GM21381 (cell line): ENCODE measurements around the gene RAB5B.
"Not testable (repeated sequence)": the region's sequence is repeated elsewhere in the genome, so short reads cannot be mapped to it uniquely, and the experiment has no call there.

Source experiments
- ATAC-seq: cut with Tn5 transposase; IDR thresholded peaks from one replicate; pipeline ENCODE4 v1.9.1; 2021; ENCODE audit warnings: mild to moderate bottlenecking, moderate library complexity; ENCODE audit not compliant: unreplicated experiment

Gene RAB5B

DNA sequence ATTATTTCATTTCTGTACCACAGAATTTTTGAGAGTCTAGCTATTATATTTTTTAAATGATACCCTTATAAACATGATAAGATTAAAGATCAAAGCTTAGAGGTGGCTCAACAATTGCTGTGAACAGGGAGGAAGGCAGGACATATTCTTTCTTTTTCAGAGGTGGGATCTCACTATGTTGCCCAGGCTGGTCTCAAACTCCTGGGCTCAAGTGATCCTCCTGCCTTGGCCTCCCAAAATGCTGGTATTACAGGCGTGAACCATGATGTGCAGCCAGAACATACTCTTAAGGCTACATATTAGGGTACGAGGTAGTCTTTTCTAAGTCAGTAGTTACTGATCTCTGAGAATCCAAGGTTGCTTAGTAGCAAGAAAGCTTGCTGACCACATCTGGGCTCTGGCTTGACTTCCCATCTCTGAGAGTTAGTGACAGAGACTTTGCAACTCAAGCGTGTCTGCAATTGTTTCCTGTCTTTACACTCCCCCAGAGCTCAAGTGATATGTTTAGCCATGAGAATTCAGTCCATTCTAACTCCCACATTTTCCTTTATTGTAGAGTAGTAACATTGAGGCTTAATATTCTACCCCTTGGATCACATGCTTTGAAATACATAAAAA, 8.6 kb downstream of the RAB5B start:
- ATAC-seq = no peak

DNA sequence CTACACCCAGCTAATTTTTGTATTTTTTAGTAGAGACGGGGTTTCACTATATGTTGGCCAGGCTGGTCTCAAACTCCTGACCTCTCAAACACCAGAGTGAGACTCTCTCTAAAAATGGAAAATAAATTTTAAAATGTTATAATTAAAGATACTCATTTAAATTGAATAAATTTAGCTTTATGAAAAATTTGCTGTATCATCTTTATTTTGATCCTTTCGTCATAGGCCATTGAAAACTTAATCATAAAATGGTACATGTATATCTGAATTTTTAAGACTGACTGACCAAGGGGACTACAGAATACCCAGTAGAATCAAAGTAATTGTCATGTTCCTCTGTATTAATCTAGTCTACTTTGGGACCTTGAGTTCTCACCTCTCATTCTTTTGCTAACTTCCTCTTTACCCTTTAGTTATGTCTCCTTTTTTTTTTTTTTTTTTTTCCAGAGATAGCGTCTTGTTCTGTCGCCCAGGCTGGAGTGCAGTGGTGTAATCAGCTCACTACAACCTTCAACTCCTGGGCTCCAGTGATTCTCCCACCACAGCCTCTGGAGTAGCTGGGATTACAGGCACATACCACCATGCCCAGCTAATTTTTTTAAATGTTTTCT, 9.5 kb downstream of the RAB5B start:
- ATAC-seq = no peak

DNA sequence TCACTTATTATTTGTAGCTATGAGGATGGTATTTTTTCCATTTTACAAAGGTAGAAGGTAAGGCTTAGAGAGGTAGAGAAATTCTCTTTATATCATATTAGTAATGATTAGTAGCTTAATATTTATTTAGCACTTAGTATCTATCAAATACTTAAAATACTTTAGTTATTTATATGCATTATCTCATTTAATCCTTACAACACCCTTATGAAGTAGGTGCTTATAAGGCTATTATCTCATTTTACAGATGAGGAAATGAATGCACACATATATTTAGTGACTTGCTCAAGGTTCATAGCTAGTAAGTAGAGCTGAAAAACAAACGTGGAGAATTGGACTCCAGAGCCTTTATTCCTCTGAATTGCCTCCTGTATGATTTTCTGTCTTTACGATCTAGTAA, 11.0 kb downstream of the RAB5B start:
- no peak for ATAC-seq

DNA sequence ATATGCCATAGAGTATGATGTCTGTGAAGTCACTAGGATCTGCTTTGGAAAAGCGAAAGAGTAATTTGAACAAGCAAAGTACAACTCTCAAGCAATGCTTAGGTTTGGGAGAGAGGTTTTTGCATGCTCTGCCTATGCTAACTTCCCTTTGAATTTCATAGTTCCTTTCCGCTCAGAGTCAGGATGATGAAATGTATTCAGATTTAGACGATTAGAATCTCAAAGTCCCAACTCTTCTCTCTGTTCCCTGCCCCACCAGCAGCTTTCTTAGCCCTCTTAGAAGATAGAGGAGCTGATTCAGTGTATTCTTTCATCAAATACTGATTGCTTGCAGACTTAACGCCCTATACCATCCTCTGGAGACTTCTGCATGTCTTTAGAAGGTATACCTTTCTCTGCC, 11.5 kb downstream of the RAB5B start:
- ATAC-seq = no peak

DNA sequence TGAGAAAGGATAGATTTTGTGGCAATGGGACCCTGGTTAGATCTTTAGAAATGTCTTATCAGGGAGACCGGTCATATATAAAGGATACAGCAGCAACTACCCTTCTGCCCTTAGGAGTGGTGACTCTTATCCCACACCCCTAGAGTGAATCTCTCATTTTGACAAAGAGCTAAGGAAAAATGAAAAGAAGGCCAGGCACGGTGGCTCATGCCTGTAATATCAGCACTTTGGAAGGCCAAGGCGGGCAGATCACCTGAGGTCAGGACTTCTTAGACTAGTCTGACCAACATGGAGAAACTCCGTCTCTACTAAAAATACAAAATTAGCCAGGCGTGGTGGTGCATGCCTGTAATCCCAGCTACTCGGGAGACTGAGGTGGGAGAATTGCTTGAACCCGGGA, 12.1 kb downstream of the RAB5B start:
- ATAC-seq = not testable (repeated sequence)

DNA sequence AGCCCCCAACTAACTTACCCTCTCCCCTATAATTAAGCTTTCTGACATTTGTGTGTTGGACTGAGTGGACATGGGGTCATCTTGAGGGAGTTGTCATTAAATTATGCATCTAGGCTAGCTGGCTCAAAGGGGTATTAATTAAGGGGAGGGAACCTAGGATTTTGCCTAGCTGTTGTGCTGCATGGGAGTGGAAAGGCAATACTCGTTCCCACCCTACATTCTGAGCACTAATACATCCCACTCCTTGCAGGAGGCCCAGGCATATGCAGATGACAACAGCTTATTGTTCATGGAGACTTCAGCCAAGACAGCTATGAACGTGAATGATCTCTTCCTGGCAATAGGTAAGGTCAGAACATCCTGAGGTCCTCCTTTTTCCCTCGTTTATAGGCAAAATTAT, 17.2 kb downstream of the RAB5B start:
- no peak for ATAC-seq

DNA sequence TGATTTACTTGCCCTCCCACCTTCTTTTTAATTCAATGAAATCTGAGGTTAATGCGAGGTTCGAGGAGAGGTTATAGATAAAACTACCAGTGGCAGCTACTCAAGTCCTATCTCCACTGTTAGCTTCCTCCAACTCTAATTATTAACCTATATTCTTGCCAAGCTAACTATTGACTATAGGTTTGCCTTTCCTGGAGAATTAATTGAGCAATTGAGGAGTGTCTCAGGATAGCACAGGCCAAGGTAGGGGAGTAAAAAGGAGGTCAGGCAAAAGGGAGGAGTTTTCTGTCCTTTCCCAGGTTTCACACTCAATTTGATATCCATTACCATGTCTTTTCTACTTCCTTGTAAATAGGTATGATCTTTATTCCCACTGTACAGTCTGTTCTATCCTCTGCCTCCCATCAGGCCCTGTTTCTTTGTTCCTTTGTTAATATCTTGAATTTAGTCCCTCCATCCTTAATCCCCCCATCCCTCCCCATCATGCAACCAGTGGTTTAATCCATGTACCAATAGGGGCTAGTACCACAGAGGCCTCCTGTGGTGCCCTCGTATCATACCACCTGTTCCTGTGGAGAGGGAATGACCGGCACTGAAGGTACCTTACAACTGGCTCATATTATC, 19.5 kb downstream of the RAB5B start:
- no peak for ATAC-seq

DNA sequence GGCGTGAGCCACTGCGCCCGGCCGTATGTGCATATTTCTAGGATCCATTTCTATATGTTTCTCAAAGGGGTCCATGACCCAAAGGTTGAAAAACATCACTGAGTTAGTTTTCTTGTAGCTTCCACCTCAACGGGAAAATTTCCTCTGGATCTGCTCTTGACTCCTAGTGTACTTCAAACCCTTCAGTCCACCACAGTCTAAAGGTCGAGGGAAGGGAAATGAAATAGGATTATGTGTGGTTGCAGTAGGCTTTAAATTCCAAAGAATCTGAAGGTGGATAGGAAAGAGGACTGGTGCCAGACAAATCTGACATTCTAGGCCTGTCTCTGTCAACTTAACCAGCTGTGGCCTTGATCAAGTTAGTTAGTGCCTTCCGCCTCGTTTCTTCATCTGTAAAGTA, 21.5 kb downstream of the RAB5B start:
- no peak for ATAC-seq

DNA sequence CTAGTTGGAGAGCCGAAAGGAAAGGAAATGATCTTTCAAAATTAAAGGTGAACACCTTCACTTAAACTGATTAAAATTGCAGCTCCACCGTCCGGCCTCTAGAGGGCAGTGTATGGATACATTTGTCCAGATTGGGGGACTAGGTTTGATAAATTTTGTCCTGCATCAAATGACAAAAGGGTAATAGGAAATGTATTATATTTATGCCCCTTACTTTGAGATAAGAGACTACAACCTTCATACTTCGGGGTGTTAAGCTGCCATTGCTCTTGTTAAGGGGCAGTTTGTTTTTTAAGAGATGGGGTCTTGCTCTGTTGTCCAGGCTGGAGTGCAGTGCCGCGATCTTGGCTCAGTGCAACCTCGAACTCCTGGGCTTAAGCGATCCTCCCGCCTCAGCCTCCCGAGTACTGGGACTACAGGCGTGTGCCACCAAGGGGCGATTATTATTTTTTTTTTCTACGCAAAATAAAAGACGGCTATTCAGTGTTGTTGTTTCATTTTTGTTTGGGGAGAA, 22.4 kb downstream of the RAB5B start:
- no peak for ATAC-seq

DNA sequence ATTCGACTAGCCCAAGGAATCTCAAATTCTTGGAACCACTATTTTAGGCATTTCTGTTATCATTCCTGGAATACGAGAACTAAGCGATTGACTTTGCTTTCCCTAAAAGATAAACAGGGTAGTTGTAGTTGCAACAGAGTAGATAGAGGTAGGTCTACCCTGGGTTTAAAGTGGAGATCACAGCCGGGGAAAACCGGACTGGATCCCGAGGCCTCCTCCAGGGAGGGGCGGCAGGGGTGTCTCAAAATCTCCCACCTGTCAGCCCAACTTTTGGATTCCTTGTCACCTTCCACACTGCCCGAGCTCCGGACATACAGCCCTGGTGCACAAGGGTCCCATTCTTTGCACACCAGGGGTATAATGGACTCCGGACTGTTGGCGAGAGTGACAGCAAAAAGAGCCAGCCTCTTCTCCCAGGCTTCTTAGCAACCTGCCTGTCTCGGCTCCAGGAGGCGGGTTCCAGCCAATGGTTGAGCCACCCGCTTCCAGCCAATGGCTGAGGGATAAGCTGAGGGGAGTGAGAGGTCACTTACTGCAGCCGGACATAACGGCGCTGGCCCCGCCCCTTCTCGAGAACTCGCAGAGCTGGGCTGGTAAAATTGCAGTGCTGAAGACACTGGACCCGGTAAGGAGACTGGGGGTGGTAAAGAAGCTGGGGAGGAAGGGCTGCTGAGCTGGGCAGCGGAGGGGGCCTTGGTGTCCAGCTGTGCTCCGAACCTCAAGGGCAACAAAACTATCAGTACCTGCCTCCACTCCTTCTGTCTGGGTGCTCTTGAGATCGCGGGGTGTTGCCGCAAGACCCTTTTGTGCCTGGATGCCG, 23.0 kb downstream of the RAB5B start, which contains the start of gene SUOX:
TSS of gene SUOX (plus strand) at position 562 of the 820 bp plus-strand sequence. CDS start 4,946 bp downstream, outside the sequence.
- peak; percentile 100 for ATAC-seq

DNA sequence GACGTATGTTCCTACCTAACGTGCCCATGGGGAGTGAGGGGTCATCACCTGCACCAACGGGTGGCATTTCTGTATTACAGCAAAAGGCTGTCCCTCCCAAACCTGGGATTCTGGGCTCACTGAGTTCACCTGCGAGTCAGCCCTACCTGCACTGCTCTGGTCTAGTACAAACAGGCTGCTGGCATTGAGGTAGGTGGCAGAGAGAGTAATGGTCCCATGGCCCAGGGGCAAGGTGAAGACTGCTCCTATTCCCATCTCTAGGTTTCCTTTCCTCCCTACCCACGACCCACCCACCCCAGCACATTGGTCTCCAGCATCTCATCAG, 23.6 kb downstream of the RAB5B start:
- ATAC-seq = no peak

DNA sequence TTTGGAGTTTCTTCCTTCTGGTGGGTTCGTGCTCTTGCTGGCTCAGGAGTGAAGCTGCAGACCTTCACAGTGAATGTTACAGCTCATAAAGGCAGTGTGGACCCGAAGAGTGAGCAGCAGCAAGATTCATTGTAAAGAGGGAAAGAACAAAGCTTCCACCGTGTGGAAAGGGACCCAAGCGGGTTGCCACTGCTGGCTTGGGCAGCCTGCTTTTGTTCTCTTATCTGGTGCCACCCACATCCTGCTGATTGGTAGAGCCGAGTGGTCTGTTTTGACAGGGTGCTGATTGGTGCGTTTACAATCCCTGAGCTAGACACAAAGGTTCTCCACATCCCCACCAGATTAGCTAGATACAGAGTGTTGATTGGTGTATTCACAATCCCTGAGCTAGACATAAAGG, 25.6 kb downstream of the RAB5B start:
- ATAC-seq = not testable (repeated sequence)

DNA sequence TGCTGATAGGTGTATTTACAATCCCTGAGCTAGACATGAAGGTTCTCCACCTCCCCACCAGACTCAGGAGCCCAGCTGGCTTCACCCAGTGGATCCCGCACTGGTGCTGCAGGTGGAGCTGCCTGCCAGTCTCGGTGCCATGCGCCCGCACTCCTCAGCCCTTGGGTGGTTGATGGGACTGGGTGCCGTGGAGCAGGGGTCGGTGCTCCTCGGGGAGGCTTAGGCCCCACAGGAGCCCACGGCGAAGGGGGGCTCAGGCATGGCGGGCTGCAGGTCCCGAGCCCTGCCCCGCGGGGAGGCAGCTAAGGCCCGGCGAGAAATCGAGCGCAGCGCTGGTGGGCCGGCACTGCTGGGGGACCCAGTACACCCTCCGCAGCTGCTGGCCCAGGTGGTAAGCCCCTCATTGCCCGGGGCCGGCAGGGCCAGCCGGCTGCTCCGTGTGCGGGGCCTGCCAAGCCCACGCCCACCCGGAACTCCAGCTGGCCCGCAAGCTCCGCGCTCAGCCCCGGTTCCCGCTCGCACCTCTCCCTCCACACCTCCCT, 26.2 kb downstream of the RAB5B start:
- not testable (repeated sequence) for ATAC-seq

DNA sequence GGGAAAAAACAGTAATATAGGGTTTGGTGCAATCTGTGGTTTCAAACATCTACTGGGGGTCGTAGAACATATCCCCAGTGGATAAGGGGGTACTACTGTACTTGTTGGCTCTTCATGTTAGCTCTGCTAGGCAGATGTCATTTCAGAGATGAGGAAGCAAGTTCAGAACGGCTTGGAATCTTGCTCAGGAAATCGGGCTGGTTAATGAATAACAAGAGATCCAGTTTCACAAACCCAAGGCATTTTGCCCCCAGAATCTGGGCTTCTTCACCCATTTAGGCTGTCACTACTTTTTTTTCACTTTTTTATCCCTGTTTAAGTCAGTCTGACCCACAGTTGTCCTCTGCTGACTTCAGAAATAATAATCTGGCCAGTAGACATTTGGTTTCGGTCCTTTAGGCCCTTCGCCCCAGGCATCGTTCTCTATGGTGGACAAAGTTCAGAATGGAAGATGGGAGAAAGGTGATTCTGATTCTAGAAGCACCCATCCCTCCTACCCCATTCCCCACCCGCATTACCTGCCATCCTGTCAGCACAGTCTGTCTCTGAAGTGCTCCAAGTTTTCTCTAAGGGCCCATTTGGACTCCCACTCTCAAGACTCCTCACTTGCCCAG, 27.7 kb downstream of the RAB5B start:
- ATAC-seq = no peak

DNA sequence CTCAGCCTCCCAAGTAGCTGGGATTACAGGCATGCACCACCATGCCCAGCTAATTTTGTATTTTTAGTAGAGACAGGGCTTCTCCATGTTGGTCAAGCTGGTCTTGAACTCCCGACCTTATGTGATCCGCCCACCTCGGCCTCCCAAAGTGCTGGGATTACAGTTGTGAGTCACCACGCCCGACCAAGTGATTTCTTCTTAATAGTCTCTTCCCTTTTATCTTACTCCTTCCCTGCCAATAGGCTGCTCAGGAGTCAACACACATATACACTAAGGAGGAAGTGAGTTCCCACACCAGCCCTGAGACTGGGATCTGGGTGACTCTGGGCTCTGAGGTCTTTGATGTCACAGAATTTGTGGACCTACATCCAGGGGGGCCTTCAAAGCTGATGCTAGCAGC, 29.5 kb downstream of the RAB5B start:
- ATAC-seq = not testable (repeated sequence)

DNA sequence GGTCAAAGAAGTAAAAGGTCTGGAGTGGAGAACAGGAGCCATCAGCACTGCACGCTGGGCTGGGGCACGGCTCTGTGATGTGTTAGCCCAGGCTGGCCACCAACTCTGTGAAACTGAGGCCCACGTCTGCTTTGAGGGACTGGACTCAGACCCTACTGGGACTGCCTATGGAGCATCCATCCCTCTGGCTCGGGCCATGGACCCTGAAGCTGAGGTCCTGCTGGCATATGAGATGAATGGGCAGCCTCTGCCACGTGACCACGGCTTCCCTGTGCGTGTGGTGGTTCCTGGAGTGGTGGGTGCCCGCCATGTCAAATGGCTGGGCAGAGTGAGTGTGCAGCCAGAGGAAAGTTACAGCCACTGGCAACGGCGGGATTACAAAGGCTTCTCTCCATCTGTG, 30.3 kb downstream of the RAB5B start:
- ATAC-seq = no peak

DNA sequence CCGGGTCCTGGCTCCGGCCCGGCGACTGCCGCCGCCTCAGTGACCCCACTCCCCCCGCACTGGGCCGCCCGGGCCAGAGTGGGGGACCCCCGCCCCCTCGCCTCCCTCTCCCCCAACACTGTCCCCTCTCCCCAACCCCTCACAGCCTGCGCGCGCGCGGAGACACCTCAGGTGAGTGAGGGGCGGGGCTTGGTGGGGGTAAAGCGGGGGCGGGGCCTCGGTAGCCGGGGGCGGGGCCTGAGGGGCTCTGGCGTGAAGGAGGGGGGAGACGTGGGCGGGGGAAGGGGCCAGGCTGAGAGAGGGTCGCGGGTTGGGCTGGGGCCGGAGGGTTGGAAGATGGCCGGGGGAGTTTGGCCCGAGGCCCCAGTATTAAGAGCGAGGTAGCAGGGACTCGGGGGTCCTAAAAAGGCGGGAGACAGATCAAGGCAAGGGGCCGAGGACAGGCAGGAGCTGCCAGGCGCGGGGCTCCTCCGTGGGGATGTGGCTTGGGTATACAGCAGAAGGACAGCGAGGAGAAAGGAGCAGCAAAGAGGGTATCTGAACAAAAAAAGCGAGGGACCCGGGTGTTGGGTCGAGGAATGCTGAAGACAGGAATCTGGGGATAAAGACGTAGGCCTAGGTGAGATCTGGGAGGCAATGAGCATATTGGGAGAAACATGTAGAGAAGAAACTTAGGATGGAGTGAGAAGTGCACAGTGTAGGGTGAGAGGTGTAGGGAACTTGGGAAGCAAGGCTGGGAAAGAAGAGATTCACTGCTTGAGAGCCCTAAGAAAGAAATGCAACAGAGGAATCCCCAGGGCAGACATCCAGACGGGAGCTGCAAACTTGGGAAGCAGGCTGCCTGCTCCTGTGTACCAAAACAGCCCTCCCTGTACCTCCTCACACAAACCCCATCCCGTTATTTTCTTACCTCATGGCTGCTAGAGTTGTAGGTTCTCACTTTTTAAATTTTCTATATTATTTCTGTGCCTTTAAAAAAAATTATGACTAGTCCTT, 34.0 kb downstream of the RAB5B start:
- ATAC-seq = peak; percentile 40

DNA sequence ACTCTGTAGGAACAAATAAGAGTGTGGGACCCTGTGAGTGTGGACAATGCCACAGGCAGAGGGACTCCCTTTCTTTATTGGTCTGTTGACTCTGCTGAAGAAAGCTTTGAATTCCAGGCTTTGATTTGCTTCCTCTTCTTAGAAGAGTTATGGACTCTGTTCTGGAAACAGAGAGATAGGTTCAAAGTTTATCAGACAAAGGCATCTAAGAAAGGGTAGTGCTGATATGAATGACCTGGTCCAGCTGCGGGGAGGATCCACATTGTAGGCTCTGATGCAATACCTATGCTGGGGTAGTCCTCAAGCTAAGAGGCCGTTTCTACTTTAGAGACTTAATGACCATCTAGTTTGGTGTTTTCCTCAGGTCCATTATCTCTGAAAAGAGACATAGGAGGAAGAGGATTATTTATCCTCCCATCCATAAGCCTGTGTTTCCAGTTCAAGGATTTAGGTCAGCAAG, 36.3 kb downstream of the RAB5B start:
- ATAC-seq = no peak

DNA sequence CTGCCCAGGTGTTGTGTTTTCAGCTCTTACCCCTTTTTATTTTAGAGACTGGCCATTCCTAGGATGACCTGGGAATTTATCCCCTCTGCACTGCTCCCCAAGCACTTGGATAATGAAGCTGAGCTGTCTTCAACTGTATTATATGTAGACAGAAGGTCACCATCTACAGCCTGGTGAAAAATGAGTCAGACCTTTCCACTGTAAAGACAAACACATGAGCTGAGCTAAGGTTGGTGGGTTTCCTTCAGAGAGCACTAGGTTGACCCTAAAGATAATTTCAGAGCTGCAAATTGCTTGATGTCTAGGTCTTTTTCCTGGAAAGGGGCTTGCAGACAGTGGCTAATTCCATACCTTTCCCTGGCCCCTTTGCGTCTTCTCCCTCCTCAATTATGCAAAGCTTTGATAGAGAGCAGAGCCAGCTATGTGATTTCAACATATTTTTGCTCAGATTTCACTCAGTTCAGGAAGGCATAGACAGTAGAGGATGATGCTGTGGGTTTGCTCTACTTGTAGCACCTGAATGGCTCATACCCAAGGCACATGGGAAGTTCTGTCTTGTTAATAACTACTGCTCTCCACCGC, 37.7 kb downstream of the RAB5B start:
- ATAC-seq = no peak
